ENCODE measurements around the gene FAM161B. TPM values are rescaled to one million over a fixed set of nuclear protein-coding genes. Genes with fewer than 3 reads are reported as not detected.
"Not testable (repeated sequence)": the region's sequence is repeated elsewhere in the genome, so short reads cannot be mapped to it uniquely, and the experiment has no call there.

Gene FAM161B
- total and polyA plus RNA-seq, 2 of the 4 experiments (the other 2 are of a cell fraction): 1.9 to 2.5 TPM

GRCh38 chr14:73924337-73924736, 25.6 kb downstream of the FAM161B start:
- Histone ChIP-seq H2BK20ac (ENCODE audit: low read depth, low read length) (no peak overlapping the region), H3K56ac (ENCODE audit: extremely low read depth, insufficient read depth, low read length) (no peak overlapping the region), H2AK5ac (ENCODE audit: low read depth, low read length) (no peak overlapping the region), H2AFZ (replicated peaks; ENCODE audit: low read length, poor library complexity) (no peak overlapping the region), H3K14ac (replicated peaks; ENCODE audit: low read depth, low read length) (no peak overlapping the region), H4K20me1 (ENCODE audit: insufficient read depth, low read length) (peaks cover 4% of the 10 kb centered on the region; the same call in 1 of the 2 replicates), H3K9me1 (ENCODE audit: insufficient read depth, low read length) (no peaks in the 10 kb centered on the region), H3K18ac (ENCODE audit: low read depth, low read length) (no peak overlapping the region), H3K4me3 (ENCODE audit: insufficient read depth, low read depth, low read length) (no peak overlapping the region), H3K27ac (ENCODE audit: insufficient read depth, low read length) (peak overlapping the region; percentile 49; the same call in 1 of the 2 replicates), H4K91ac (ENCODE audit: insufficient read depth, low read depth, low read length) (no peak overlapping the region), H3K23ac (ENCODE audit: low read depth, low read length) (no peak overlapping the region), H2BK120ac (ENCODE audit: low read depth, low read length) (no peak overlapping the region), H3K36me3 (ENCODE audit: control insufficient read depth, insufficient read depth, low read length) (peaks cover 46% of the 10 kb centered on the region), H3K9me3 (ENCODE audit: control insufficient read depth, insufficient read depth, low read length) (no peaks in the 10 kb centered on the region), H4K5ac (ENCODE audit: low read depth, low read length) (no peak overlapping the region), H3K4me1 (ENCODE audit: control insufficient read depth, insufficient read depth, low read length) (peaks cover 4% of the 10 kb centered on the region), H3K4me2 (ENCODE audit: low read depth, low read length) (no peak overlapping the region), H3K9ac (ENCODE audit: low read depth, low read length) (no peak overlapping the region), H3K79me1 (ENCODE audit: low read depth in 1 of 2, low read length in 2 of 2) (peaks cover 21 to 22% of the 10 kb centered on the region in 2 experiments), H2BK15ac (ENCODE audit: low read depth, low read length) (no peak overlapping the region), H3K4ac (ENCODE audit: low read depth, low read length) (no peak overlapping the region), H4K8ac (ENCODE audit: low read depth in 2 of 2, low read length in 2 of 2) (no peak overlapping the region), H2BK5ac (ENCODE audit: low read depth, low read length, poor library complexity, severe bottlenecking) (no peak overlapping the region), H3K27me3 (ENCODE audit: control insufficient read depth, insufficient read depth, low read length) (no peaks in the 10 kb centered on the region), H2AK9ac (replicated peaks; ENCODE audit: low read depth, low read length, poor library complexity) (no peak overlapping the region)
- dilution Hi-C loops (cut with HindIII; ENCODE audit: low sequenced_read_pairs, unreplicated experiment) (no loop called here), intact Hi-C loops (cut with micrococcal nuclease) (no loop called here), in situ Hi-C loops (cut with MboI; ENCODE audit: low sequenced_read_pairs) (no loop called here)
- DNase-seq (peak; percentile 81), ATAC-seq (ENCODE audit: low read depth) (peak; percentile 83)
- CTCF ChIA-PET: interaction anchor here (0.6 kb wide), 2 partner anchors 90 to 122 kb away, joined by 5 read pairs; no protein-coding TSS in a partner anchor
- BruUV-seq (replicated peaks): no TSS peak
- POLR2A ChIA-PET (ENCODE audit: unreplicated experiment): no interaction called here
- WGBS, 2 experiments (ENCODE audit: extremely low coverage in 2 of 2, insufficient read length in 1 of 2): 100% methylated on average over 1 of the region's 5 CpGs; no CpG with 5 or more reads in 1 of the 2 experiments
- TF ChIP-seq CEBPB (IDR thresholded peaks at IDR 0.05; ENCODE audit: low read depth, low read length) (peak; percentile 36; the same call in 1 of the 2 replicates), POLR2A (IDR thresholded peaks at IDR 0.05; ENCODE audit: low read depth, low read length) (no peak)

GRCh38 chr14:73919457-73919856, 30.4 kb downstream of the FAM161B start:
- POLR2A ChIA-PET (ENCODE audit: unreplicated experiment); H3K14ac ChIP-seq (replicated peaks; ENCODE audit: low read depth, low read length); H3K9me1 ChIP-seq (ENCODE audit: insufficient read depth, low read length); H4K8ac ChIP-seq (ENCODE audit: low read depth in 2 of 2, low read length in 2 of 2); CTCF ChIA-PET; in situ Hi-C loops (cut with MboI; ENCODE audit: low sequenced_read_pairs); H2AFZ ChIP-seq (replicated peaks; ENCODE audit: low read length, poor library complexity); H3K4me2 ChIP-seq (ENCODE audit: low read depth, low read length); H3K9ac ChIP-seq (ENCODE audit: low read depth, low read length); H4K5ac ChIP-seq (ENCODE audit: low read depth, low read length); DNase-seq; H3K18ac ChIP-seq (ENCODE audit: low read depth, low read length); H2BK15ac ChIP-seq (ENCODE audit: low read depth, low read length); H3K27me3 ChIP-seq (ENCODE audit: control insufficient read depth, insufficient read depth, low read length); H3K4me1 ChIP-seq (ENCODE audit: control insufficient read depth, insufficient read depth, low read length); BruUV-seq (replicated peaks); H2BK120ac ChIP-seq (ENCODE audit: low read depth, low read length); H4K91ac ChIP-seq (ENCODE audit: insufficient read depth, low read depth, low read length); H3K4me3 ChIP-seq (ENCODE audit: insufficient read depth, low read depth, low read length); H2BK20ac ChIP-seq (ENCODE audit: low read depth, low read length); H2AK5ac ChIP-seq (ENCODE audit: low read depth, low read length); dilution Hi-C loops (cut with HindIII; ENCODE audit: low sequenced_read_pairs, unreplicated experiment); intact Hi-C loops (cut with micrococcal nuclease); H2BK5ac ChIP-seq (ENCODE audit: low read depth, low read length, poor library complexity, severe bottlenecking); ATAC-seq (ENCODE audit: low read depth); H3K27ac ChIP-seq (ENCODE audit: insufficient read depth, low read length); H3K56ac ChIP-seq (ENCODE audit: extremely low read depth, insufficient read depth, low read length); H3K23ac ChIP-seq (ENCODE audit: low read depth, low read length); H3K9me3 ChIP-seq (ENCODE audit: control insufficient read depth, insufficient read depth, low read length); H2AK9ac ChIP-seq (replicated peaks; ENCODE audit: low read depth, low read length, poor library complexity); H3K4ac ChIP-seq (ENCODE audit: low read depth, low read length): not testable (repeated sequence)
- peaks cover 32 to 41% of the 10 kb centered on the region in 2 experiments for H3K79me1 ChIP-seq (ENCODE audit: low read depth in 1 of 2, low read length in 2 of 2)
- H4K20me1 ChIP-seq (ENCODE audit: insufficient read depth, low read length): peaks cover 13% of the 10 kb centered on the region
- H3K36me3 ChIP-seq (ENCODE audit: control insufficient read depth, insufficient read depth, low read length): peaks cover 37% of the 10 kb centered on the region
- WGBS, 2 experiments (ENCODE audit: extremely low coverage in 2 of 2, insufficient read length in 1 of 2): no CpG with 5 or more reads among the region's 2 CpGs

All from IMR-90 (cell line).